HG02678 (cell line): ENCODE results near the gene RABGGTA.
"Not testable (repeated sequence)": the region's sequence is repeated elsewhere in the genome, so short reads cannot be mapped to it uniquely, and the experiment has no call there.

Experiments
- ATAC-seq: cut with Tn5 transposase; IDR thresholded peaks from one replicate; pipeline ENCODE4 v1.9.1; 2021; ENCODE audit warnings: mild to moderate bottlenecking, moderate library complexity; ENCODE audit not compliant: unreplicated experiment

Gene RABGGTA

DNA sequence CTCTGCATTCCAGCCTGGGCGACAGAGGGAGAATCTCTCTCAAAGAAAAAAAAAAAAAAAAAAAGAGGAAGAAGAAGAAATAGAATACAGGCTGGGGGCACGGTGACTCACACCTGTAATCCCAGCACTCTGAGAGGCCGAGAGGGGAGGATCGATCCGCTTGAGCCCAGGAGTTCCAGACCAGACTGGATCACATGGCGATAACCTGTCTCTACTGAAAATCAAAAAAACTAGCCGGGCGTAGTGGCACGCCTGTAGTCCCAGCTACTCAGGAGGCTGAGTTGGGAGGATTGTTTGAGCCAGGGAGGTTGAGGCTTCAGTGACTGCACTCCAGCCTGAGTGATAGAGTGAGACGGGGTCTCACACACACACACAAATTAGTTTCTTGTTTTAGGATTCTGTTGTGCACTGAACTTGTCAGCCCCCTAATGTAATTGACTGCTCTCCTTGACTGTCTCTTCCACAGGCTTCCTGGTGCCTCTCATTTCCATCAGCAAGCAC is 28.0 kb downstream of the RABGGTA start:
- ATAC-seq = no peak

DNA sequence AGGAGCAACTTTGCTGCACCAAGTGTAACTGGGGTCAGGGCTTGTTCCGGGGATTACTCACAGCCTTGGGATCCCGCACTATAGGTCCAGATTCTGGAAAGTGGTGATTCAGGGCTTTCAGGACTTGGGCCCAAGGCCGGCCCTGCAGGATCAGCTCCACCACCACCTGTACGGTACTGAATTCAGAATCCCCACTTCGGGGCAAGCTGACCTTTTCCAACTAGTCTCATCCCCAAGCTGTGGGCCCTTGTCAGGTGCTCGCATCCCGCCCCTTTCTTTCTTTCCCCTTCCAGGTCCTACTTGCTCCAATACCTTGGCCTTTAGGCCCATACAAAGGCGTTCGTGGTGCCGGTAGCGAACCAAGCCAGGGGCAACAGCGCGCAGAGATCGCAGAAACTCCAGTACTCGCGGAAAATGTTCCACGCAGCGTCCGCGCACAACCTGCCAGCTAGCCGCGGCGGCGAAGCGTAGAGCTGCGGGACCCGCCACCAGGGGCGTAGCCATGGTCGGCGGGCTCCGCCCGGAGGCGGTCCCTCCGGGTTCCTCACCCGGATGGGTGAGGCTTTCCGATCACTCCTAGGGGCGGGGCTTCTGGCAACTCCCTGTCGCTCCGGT is 29.5 kb downstream of the RABGGTA start:
- peak; percentile 79 for ATAC-seq

DNA sequence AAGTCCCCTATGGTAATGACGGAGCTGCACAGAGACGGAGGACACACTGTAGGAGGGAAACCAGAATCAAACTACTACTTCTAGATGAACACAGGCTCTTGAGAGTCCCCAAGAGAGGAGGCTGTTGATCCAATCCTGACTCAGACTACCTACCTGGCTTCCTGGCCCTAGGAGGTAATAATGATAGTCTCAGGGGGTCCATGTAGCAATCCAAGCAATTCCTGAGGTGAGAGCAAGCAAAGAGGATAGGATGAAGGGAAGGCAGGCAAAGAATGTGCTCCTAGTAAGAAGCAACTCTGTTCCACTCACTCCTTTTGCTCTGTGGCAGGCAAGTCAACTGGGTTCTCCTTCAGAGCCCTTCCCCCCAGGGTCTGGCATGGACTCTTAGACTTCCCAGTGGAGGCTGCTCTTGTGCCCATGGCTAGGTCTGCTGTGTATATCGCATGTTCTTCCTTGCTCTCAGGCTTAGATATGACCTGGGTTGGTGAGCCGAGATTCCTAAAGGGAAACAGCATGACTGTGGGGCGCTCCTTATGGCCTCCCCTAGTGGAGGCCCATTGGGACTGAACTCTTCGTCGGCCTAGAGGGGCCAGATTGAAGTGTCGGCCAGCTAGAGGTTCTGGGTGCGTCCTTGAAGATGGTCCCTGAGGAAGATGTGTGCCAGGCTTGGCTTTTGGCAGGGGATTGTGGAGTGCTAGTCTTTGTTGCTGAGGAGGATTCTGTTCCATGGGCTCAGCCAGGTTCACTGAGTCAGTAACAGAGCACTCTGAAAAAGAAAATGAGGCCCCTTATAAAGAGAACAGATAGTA is 31.1 kb downstream of the RABGGTA start:
- ATAC-seq = no peak

DNA sequence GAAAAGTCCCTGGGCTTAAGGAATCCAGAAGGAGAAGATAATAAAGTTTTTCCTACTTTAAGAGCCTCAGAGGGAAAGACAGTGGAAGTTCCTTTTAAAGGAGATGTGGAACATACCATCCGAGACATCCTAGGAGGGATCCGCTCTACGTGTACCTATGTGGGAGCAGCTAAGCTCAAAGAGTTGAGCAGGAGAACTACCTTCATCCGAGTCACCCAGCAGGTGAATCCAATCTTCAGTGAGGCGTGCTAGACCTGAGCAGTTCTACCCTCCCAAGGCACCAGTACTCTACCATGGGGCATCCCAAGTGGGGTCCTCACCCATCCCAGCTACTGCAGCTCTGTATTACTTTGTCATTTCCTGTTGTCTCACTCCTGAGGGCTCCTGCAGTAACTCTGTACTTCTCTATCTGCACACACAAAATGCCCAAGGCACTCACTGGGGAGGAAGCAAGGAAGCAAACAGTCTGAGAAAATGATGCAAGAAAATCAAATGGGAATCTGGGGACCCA is 32.8 kb downstream of the RABGGTA start:
- ATAC-seq = no peak

- no peak for ATAC-seq
Observed at GRCh38 chr14:24238123-24238522, 33.3 kb downstream of the RABGGTA start.

DNA sequence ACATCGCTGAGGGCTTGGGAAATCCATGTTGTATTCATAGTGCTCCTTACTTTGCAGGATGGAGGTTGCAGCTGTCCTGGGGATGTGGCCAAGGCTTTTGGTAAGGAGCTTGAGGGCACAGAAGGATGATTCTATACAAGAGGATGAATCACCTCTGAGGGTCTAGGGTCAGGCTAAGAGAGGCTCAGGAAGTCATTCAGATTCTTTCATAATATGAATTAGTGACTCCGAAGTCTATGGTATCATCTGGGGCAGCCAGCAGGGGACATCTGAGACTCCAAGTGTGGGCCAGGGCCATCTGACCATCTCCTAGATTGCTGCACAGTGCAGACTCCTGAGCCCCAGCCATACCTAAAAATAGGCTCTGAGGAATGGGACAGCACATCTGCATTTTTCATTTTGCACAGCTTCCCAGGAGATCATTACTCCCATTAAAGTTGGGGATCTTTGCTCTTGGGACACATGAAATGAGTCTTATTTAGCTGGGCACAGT is 33.9 kb downstream of the RABGGTA start:
- ATAC-seq = no peak

DNA sequence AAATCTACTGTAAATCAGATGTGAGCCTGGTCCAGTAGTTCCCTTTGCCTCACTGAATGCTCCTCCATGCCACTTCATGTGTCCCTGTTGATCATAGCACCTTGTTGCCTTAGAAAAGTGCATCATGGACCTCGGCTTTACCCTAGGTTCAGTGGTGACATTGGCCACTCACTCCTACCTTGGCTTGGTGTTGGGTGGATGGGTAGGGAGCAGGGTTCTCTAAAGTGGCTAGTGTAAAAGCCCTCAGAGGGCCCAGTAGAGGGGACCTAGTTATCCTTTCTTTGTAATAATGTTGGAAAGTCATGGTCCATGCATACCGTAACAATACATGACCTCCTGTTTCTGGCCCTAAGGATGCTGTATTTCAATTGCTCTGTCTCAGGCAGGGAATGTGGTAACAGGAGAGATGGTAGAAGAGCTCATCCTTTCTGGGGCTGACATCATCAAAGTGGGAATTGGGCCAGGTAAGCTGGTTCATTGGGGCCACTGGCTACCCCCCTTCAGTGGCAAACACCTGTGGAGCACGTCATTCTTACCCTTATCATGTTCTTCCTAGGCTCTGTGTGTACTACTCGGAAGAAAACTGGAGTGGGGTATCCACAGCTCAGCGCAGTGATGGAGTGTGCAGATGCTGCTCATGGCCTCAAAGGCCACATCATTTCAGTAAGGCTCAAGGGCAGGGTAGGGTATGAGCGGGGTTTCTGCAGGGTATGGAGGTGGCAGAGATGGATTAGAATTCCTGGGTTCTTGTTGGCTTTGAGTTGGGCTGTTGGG is 34.5 kb downstream of the RABGGTA start:
- no peak for ATAC-seq

DNA sequence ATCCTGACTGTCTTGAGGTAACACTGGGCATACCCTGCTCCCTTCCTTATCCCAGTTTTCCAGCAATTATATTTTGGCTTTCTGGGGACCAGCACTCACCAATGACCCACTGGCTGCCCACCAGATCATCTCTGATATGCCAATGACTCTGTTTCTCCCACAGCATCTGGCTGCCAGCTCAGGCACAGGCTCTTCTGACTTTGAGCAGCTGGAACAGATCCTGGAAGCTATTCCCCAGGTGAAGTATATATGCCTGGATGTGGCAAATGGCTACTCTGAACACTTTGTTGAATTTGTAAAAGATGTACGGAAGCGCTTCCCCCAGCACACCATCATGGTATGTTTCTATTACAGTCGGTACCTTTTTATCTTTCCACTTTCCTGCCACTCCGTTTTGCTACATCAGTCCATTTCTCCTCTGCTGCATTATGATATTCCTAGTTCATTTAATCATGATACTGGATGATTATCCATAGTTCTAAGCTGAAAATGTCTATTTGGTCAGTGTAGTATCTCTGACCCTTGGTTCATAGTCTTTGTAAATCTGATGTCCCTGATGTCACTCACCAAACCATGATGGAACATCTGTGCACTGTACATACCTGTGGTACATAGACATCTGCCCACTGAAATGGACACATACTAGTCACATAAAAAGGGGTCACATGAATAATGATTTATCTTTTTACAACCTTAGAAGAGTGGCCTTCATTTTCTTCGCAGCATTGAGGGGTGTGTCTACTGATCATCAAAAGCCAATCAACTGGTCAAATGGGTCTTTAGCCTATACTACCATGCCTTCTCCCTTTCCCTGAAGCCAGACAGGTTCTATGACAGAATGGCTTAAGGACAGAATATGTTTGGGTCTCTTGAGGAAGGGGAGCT is 35.4 kb downstream of the RABGGTA start:
- no peak for ATAC-seq

GRCh38 chr14:24234095-24235005 is 37.0 kb downstream of the RABGGTA start:
- ATAC-seq = no peak

DNA sequence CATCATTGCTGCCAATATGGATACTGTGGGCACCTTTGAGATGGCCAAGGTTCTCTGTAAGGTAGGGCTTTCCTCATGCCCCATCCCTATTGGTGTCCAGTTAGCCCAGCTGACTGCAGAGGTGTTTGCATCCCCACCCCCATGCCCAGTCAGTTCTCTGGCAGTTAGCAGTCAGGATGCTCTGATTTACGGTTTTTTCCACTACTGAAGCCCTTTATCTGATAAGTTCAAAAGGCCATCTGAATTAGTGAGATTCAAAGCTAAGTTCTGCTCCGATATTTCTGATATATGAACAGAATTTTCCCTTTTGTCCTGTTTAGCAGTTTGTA is 37.9 kb downstream of the RABGGTA start:
- ATAC-seq = no peak

- peak; percentile 65 for ATAC-seq
Observed at GRCh38 chr14:24232645-24233537, 38.5 kb downstream of the RABGGTA start, which contains the start of gene GMPR2. GMPR2 (plus strand) TSS chr14:24232929; CDS start chr14:24233254, 325 bp downstream.

GRCh38 chr14:24232121-24232644 is 39.2 kb downstream of the RABGGTA start, which contains the start of gene NEDD8:
NEDD8 (minus strand) TSS chr14:24232367; CDS start chr14:24232267, 100 bp downstream.
- ATAC-seq = peak; percentile 76

DNA sequence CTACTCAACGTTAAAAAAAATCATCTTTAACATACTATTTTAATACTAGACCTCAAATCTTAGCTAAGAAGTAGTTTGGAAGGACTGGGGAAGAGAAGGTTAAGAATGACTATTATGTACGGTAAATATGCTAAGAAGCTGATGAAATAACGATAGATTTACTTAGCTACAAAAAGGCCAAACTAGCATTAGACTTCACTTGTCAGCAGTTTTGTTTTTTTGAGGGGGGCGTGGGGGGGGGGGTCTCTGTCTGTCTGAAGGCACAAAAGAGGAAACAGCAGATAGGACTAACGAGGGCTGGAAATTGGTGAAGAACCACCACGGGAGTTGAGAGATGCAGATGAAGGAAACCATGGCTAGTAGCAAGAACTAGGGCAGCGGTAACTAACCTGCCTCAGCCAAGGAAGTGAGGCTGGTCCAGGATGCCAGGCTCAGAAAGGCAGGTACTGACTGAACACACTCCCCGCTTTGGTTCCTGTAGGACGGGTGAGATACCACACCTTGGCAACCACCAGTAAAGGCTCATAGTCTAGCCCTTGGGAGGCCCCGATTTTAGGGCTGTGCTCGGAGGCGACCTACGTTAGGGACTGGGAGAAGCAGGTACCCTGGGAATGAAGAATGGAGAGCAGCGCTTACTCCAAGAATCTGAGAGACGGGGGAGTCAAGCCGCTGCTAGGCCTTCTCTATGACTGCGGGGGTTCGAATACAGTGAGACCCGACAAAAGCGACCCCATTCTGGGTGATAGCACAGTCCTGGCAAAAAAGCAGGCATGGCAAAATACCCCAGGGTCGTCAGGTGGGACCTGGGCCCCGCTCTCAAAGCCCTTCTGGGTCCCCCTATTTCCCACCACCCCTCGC is 39.9 kb downstream of the RABGGTA start:
- ATAC-seq = no peak

- no peak for ATAC-seq
Observed at GRCh38 chr14:24228902-24229301, 42.5 kb downstream of the RABGGTA start.

GRCh38 chr14:24226473-24226872 is 44.9 kb downstream of the RABGGTA start:
- no peak for ATAC-seq

- ATAC-seq = no peak
Observed at GRCh38 chr14:24224618-24225071, 46.8 kb downstream of the RABGGTA start.

DNA sequence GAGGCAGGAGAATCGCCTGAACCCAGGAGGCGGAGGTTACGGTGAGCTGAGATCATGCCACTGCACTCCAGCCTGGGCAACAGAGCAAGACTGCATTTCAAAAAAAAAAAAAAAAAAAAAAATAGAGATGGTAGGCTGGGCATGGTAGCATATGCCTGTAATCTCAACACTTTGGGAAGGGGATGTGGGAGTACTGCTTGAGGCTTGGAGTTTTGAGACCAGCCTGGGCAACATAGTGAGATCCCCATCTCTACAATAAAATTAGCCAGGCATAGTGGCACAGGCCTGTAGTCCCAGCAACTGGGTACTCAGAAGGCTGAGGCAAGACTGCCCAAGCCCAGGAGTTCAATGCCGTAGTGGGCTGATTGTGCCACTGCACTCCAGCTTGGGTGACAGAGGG is 48.4 kb downstream of the RABGGTA start:
- ATAC-seq = not testable (repeated sequence)
